Stimulated activated CD8-positive, alpha-beta memory T cell treated with anti-CD3 and anti-CD28 coated beads, Interleukin-12 subunit alpha, Interleukin-12 subunit beta, amount 100 ng/mL, for 24 hours (primary cell): ENCODE data around the gene BATF3.
"Not testable (repeated sequence)": the region's sequence is repeated elsewhere in the genome, so short reads cannot be mapped to it uniquely, and the experiment has no call there.

Source experiments
- DNase-seq: peaks from one replicate; pipeline ENCODE4 v3.0.0-alpha.2; 2020; ENCODE audit errors: extremely low read depth

The BATF3 gene

GRCh38 chr1:212699625-212700222 is at the start of gene BATF3:
TSS of gene BATF3 (minus strand) at chr1:212699840. CDS start at chr1:212699762, 78 bp downstream.
- DNase-seq = no peak

GRCh38 chr1:212746546-212746945 is 46.9 kb upstream of the BATF3 start:
- DNase-seq = no peak

- DNase-seq = no peak
Measured at GRCh38 chr1:212745303-212745702, 45.7 kb upstream of the BATF3 start.

- DNase-seq = no peak
Measured at GRCh38 chr1:212743901-212744475, 44.3 kb upstream of the BATF3 start.

GRCh38 chr1:212738330-212738729 is 38.7 kb upstream of the BATF3 start:
- DNase-seq = no peak

GRCh38 chr1:212737559-212737958 is 37.9 kb upstream of the BATF3 start:
- DNase-seq = no peak

- no peak for DNase-seq
Measured at GRCh38 chr1:212733109-212733508, 33.5 kb upstream of the BATF3 start.

- DNase-seq = no peak
Measured at GRCh38 chr1:212731630-212732029, 32.0 kb upstream of the BATF3 start.

GRCh38 chr1:212728606-212729005 is 29.0 kb upstream of the BATF3 start:
- no peak for DNase-seq

GRCh38 chr1:212727386-212728181 is 27.9 kb upstream of the BATF3 start:
- DNase-seq = no peak

- DNase-seq = not testable (repeated sequence)
Measured at GRCh38 chr1:212724679-212725078, 25.0 kb upstream of the BATF3 start.

- DNase-seq = no peak
Measured at GRCh38 chr1:212722270-212722957, 22.8 kb upstream of the BATF3 start.

GRCh38 chr1:212721388-212722247 is 22.0 kb upstream of the BATF3 start:
- no peak for DNase-seq

GRCh38 chr1:212719633-212720032 is 20.0 kb upstream of the BATF3 start:
- no peak for DNase-seq

- no peak for DNase-seq
Measured at GRCh38 chr1:212718499-212718898, 18.9 kb upstream of the BATF3 start.

GRCh38 chr1:212716161-212716560 is 16.5 kb upstream of the BATF3 start:
- DNase-seq = no peak

- DNase-seq = no peak
Measured at GRCh38 chr1:212713465-212714136, 14.0 kb upstream of the BATF3 start.

GRCh38 chr1:212712451-212713303 is 13.0 kb upstream of the BATF3 start:
- DNase-seq = no peak

- not testable (repeated sequence) for DNase-seq
Measured at GRCh38 chr1:212711974-212712373, 12.3 kb upstream of the BATF3 start.

- no peak for DNase-seq
Measured at GRCh38 chr1:212710566-212710965, 10.9 kb upstream of the BATF3 start.
